Astrocyte (in vitro differentiated cells and primary cell): ENCODE results near the gene SLITRK5.

Experiments used
- CTCF ChIP-seq: IDR thresholded peaks from 2 replicates; pipeline ENCODE4 v1.5.1; 2011; ENCODE audit warnings: low read depth, mild to moderate bottlenecking, inconsistent platforms, low read length, moderate library complexity; ENCODE audit not compliant: insufficient read depth
- EZH2 ChIP-seq: IDR thresholded peaks from 2 replicates; pipeline ENCODE4 v1.6.1; 2012; ENCODE audit warnings: mild to moderate bottlenecking, low read length, inconsistent platforms; ENCODE audit not compliant: insufficient read depth

- TF ChIP-seq CTCF (no peak), EZH2 (no peak)
Observed at GRCh38 chr13:87698268-87698667, 27.1 kb downstream of the SLITRK5 start.
